ENCODE measurements around the gene BCL7A.

DNA sequence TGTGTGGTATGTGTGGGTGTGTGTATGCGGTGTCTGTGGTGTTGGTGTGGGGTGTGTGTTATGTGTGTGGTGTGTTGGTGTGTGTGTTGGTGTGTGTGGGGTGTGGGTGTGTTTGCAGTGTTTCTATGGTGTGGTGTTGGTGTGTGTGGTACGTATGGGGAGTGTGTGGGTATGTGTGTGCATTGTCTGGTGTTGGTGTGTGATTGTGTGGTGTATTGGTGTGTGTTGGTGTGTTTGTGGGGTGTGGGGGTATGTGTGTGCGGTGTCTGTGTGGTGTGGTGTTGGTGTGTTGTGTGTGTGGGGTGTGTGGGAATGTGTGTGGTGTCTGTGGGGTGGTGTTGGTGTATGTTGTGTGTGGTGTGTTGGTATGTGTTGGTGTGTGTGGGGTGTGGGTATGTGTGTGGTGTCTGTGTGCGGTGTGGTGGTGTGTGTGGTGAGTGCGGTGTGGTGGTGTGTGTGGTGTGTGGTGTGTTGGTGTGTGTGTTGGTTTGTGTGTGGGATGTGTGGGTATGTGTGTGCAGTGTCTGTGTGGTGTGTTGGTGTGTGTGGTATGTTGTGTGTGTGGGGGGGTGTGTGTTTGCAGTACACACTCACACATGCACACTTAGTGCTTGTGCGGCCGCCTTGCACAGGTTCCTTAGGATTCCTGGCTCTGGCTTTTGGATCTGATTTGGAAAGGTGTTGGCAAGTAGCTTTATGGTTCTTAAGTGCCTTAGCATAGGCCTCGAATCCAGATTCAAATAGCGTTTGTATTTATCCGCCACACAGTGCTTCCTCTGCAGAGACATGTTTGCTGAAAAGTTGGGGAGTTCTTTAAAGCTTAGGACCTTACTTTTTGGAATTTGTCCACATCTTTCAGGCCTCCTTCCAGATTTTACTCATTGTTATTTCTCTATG, 73.3 kb downstream of the BCL7A start:
- TF ChIP-seq JUNB (IDR thresholded peaks at IDR 0.05; ENCODE audit: unreplicated experiment) (no peak), POLR2AphosphoS5 (IDR thresholded peaks at IDR 0.05; ENCODE audit: low read depth) (no peak), EZH2 (IDR thresholded peaks at IDR 0.05; ENCODE audit: low read depth, unreplicated experiment) (no peak), EZH2phosphoT487 (IDR thresholded peaks at IDR 0.05; ENCODE audit: unreplicated experiment) (no peak), ZNF114 (CRISPR knock-in tag; IDR thresholded peaks at IDR 0.05) (no peak), ZNF331 (CRISPR knock-in tag; IDR thresholded peaks at IDR 0.05; ENCODE audit: low read depth) (no peak)
- TF ChIP-seq, protein P1, sequence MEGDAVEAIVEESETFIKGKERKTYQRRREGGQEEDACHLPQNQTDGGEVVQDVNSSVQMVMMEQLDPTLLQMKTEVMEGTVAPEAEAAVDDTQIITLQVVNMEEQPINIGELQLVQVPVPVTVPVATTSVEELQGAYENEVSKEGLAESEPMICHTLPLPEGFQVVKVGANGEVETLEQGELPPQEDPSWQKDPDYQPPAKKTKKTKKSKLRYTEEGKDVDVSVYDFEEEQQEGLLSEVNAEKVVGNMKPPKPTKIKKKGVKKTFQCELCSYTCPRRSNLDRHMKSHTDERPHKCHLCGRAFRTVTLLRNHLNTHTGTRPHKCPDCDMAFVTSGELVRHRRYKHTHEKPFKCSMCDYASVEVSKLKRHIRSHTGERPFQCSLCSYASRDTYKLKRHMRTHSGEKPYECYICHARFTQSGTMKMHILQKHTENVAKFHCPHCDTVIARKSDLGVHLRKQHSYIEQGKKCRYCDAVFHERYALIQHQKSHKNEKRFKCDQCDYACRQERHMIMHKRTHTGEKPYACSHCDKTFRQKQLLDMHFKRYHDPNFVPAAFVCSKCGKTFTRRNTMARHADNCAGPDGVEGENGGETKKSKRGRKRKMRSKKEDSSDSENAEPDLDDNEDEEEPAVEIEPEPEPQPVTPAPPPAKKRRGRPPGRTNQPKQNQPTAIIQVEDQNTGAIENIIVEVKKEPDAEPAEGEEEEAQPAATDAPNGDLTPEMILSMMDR (conservative IDR thresholded peaks at IDR 0.05; ENCODE audit: low read depth in 2 of 2): no peak
- TF ChIP-seq, protein P2, sequence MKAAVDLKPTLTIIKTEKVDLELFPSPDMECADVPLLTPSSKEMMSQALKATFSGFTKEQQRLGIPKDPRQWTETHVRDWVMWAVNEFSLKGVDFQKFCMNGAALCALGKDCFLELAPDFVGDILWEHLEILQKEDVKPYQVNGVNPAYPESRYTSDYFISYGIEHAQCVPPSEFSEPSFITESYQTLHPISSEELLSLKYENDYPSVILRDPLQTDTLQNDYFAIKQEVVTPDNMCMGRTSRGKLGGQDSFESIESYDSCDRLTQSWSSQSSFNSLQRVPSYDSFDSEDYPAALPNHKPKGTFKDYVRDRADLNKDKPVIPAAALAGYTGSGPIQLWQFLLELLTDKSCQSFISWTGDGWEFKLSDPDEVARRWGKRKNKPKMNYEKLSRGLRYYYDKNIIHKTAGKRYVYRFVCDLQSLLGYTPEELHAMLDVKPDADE (IDR thresholded peaks at IDR 0.05): no peak
- TF ChIP-seq, protein P3, sequence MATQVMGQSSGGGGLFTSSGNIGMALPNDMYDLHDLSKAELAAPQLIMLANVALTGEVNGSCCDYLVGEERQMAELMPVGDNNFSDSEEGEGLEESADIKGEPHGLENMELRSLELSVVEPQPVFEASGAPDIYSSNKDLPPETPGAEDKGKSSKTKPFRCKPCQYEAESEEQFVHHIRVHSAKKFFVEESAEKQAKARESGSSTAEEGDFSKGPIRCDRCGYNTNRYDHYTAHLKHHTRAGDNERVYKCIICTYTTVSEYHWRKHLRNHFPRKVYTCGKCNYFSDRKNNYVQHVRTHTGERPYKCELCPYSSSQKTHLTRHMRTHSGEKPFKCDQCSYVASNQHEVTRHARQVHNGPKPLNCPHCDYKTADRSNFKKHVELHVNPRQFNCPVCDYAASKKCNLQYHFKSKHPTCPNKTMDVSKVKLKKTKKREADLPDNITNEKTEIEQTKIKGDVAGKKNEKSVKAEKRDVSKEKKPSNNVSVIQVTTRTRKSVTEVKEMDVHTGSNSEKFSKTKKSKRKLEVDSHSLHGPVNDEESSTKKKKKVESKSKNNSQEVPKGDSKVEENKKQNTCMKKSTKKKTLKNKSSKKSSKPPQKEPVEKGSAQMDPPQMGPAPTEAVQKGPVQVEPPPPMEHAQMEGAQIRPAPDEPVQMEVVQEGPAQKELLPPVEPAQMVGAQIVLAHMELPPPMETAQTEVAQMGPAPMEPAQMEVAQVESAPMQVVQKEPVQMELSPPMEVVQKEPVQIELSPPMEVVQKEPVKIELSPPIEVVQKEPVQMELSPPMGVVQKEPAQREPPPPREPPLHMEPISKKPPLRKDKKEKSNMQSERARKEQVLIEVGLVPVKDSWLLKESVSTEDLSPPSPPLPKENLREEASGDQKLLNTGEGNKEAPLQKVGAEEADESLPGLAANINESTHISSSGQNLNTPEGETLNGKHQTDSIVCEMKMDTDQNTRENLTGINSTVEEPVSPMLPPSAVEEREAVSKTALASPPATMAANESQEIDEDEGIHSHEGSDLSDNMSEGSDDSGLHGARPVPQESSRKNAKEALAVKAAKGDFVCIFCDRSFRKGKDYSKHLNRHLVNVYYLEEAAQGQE (IDR thresholded peaks at IDR 0.05; ENCODE audit: unreplicated experiment): no peak
